Stimulated activated memory B cell treated with anti-CD40 and anti-IgM and Interleukin-4, amounts not matched to agents 10 μg/mL and 1 μg/mL and 100 μg/mL, for 72 hours (primary cell): ENCODE data around the gene TMEM115.

Experiments
- ATAC-seq: fragments of 150-1000 bp; cut with Tn5 transposase; 2 replicates; pipeline ENCODE4 v1.10.0; 2021
- H3K27ac Mint-ChIP-seq: one replicate; pipeline ENCODE4 v1.8.0; 2022; ENCODE audit warnings: mild to moderate bottlenecking, mixed read lengths
- H3K27me3 Mint-ChIP-seq: one replicate; pipeline ENCODE4 v1.8.0; 2022; ENCODE audit warnings: mixed read lengths
- H3K36me3 Mint-ChIP-seq: one replicate; pipeline ENCODE4 v1.8.0; 2022; ENCODE audit warnings: mixed read lengths
- H3K4me1 Mint-ChIP-seq: one replicate; pipeline ENCODE4 v1.8.0; 2022; ENCODE audit warnings: mixed read lengths
- H3K4me3 Mint-ChIP-seq: one replicate; pipeline ENCODE4 v1.8.0; 2022; ENCODE audit warnings: mild to moderate bottlenecking, moderate library complexity, mixed read lengths
- H3K9me3 Mint-ChIP-seq: one replicate; pipeline ENCODE4 v1.8.0; 2022; ENCODE audit warnings: mixed read lengths

TMEM115 gene

GRCh38 chr3:50358911-50359759 is at the start of gene TMEM115:
Gene TMEM115, minus strand, starts transcription at chr3:50359521. Its CDS starts 458 bp downstream, at chr3:50359063.
- Mint-ChIP-seq H3K27ac (peak within 1 kb of the TSS; percentile 92), H3K27me3 (no peaks in the 10 kb centered on the region), H3K9me3 (no peaks in the 10 kb centered on the region), H3K36me3 (peaks cover 12% of the 10 kb centered on the region), H3K4me1 (peaks cover 59% of the 10 kb centered on the region), H3K4me3 (peak within 1 kb of the TSS; percentile 99)
- ATAC-seq = peak; percentile 100

GRCh38 chr3:50408443-50408944 is 49.2 kb upstream of the TMEM115 start:
- no peak overlapping the region for H3K4me3 Mint-ChIP-seq
- H3K36me3 Mint-ChIP-seq = no peaks in the 10 kb centered on the region
- no peaks in the 10 kb centered on the region for H3K4me1 Mint-ChIP-seq
- no peak for ATAC-seq
- no peak overlapping the region for H3K27ac Mint-ChIP-seq
- peaks cover 67% of the 10 kb centered on the region for H3K27me3 Mint-ChIP-seq
- peaks cover 4% of the 10 kb centered on the region for H3K9me3 Mint-ChIP-seq

- Mint-ChIP-seq H3K27me3 (peaks cover 64% of the 10 kb centered on the region), H3K36me3 (no peaks in the 10 kb centered on the region), H3K4me1 (no peaks in the 10 kb centered on the region), H3K27ac (no peak overlapping the region), H3K9me3 (peaks cover 4% of the 10 kb centered on the region), H3K4me3 (no peak overlapping the region)
- no peak for ATAC-seq
These were observed 47.2 kb upstream of the TMEM115 start for GRCh38 chr3:50406487-50406886.

- ATAC-seq = no peak
- Mint-ChIP-seq H3K4me1 (no peaks in the 10 kb centered on the region), H3K36me3 (no peaks in the 10 kb centered on the region), H3K27me3 (peaks cover 52% of the 10 kb centered on the region), H3K4me3 (no peak overlapping the region), H3K27ac (no peak overlapping the region), H3K9me3 (peaks cover 4% of the 10 kb centered on the region)
These were observed 45.9 kb upstream of the TMEM115 start for GRCh38 chr3:50405249-50405648.

- no peak overlapping the region for H3K4me3 Mint-ChIP-seq
- H3K27me3 Mint-ChIP-seq = peaks cover 46% of the 10 kb centered on the region
- no peak for ATAC-seq
- H3K9me3 Mint-ChIP-seq = peaks cover 4% of the 10 kb centered on the region
- H3K36me3 Mint-ChIP-seq = no peaks in the 10 kb centered on the region
- no peak overlapping the region for H3K27ac Mint-ChIP-seq
- H3K4me1 Mint-ChIP-seq = no peaks in the 10 kb centered on the region
These were observed 42.8 kb upstream of the TMEM115 start for GRCh38 chr3:50401978-50402595.

GRCh38 chr3:50396502-50396901 is 37.2 kb upstream of the TMEM115 start:
- Mint-ChIP-seq H3K9me3 (no peaks in the 10 kb centered on the region), H3K4me3 (no peak overlapping the region), H3K36me3 (no peaks in the 10 kb centered on the region), H3K27me3 (peaks cover 23% of the 10 kb centered on the region), H3K27ac (no peak overlapping the region), H3K4me1 (no peaks in the 10 kb centered on the region)
- ATAC-seq = no peak

GRCh38 chr3:50395070-50395860 is 35.9 kb upstream of the TMEM115 start:
- H3K4me1 Mint-ChIP-seq = no peaks in the 10 kb centered on the region
- no peak for ATAC-seq
- no peaks in the 10 kb centered on the region for H3K9me3 Mint-ChIP-seq
- H3K36me3 Mint-ChIP-seq = no peaks in the 10 kb centered on the region
- H3K27ac Mint-ChIP-seq = no peak overlapping the region
- peaks cover 23% of the 10 kb centered on the region for H3K27me3 Mint-ChIP-seq
- no peak overlapping the region for H3K4me3 Mint-ChIP-seq

- Mint-ChIP-seq H3K27me3 (peaks cover 23% of the 10 kb centered on the region), H3K4me1 (no peaks in the 10 kb centered on the region), H3K9me3 (no peaks in the 10 kb centered on the region), H3K27ac (no peak overlapping the region), H3K36me3 (no peaks in the 10 kb centered on the region), H3K4me3 (no peak overlapping the region)
- no peak for ATAC-seq
These were observed 33.7 kb upstream of the TMEM115 start for GRCh38 chr3:50393061-50393460.

- no peak overlapping the region for H3K4me3 Mint-ChIP-seq
- H3K27ac Mint-ChIP-seq = no peak overlapping the region
- H3K4me1 Mint-ChIP-seq = no peaks in the 10 kb centered on the region
- no peaks in the 10 kb centered on the region for H3K36me3 Mint-ChIP-seq
- no peaks in the 10 kb centered on the region for H3K9me3 Mint-ChIP-seq
- no peak for ATAC-seq
- peaks cover 22% of the 10 kb centered on the region for H3K27me3 Mint-ChIP-seq
These were observed 32.9 kb upstream of the TMEM115 start for GRCh38 chr3:50392101-50392715.

- H3K4me1 Mint-ChIP-seq = no peaks in the 10 kb centered on the region
- H3K4me3 Mint-ChIP-seq = no peak overlapping the region
- H3K36me3 Mint-ChIP-seq = no peaks in the 10 kb centered on the region
- ATAC-seq = no peak
- no peak overlapping the region for H3K27ac Mint-ChIP-seq
- no peaks in the 10 kb centered on the region for H3K9me3 Mint-ChIP-seq
- H3K27me3 Mint-ChIP-seq = peaks cover 13% of the 10 kb centered on the region
These were observed 31.3 kb upstream of the TMEM115 start for GRCh38 chr3:50390508-50391224.

GRCh38 chr3:50389414-50389767 is 30.1 kb upstream of the TMEM115 start:
- peaks cover 23% of the 10 kb centered on the region for H3K27me3 Mint-ChIP-seq
- no peaks in the 10 kb centered on the region for H3K36me3 Mint-ChIP-seq
- H3K9me3 Mint-ChIP-seq = no peaks in the 10 kb centered on the region
- H3K4me3 Mint-ChIP-seq = no peak overlapping the region
- H3K27ac Mint-ChIP-seq = no peak overlapping the region
- H3K4me1 Mint-ChIP-seq = no peaks in the 10 kb centered on the region
- ATAC-seq = no peak

GRCh38 chr3:50388720-50389413 is 29.5 kb upstream of the TMEM115 start:
- peaks cover 18% of the 10 kb centered on the region for H3K27me3 Mint-ChIP-seq
- H3K36me3 Mint-ChIP-seq = no peaks in the 10 kb centered on the region
- no peaks in the 10 kb centered on the region for H3K4me1 Mint-ChIP-seq
- H3K9me3 Mint-ChIP-seq = no peaks in the 10 kb centered on the region
- no peak overlapping the region for H3K4me3 Mint-ChIP-seq
- ATAC-seq = no peak
- no peak overlapping the region for H3K27ac Mint-ChIP-seq

GRCh38 chr3:50388016-50388719 is 28.8 kb upstream of the TMEM115 start:
- no peaks in the 10 kb centered on the region for H3K9me3 Mint-ChIP-seq
- H3K36me3 Mint-ChIP-seq = no peaks in the 10 kb centered on the region
- no peak overlapping the region for H3K27ac Mint-ChIP-seq
- H3K4me1 Mint-ChIP-seq = no peaks in the 10 kb centered on the region
- no peak overlapping the region for H3K4me3 Mint-ChIP-seq
- peaks cover 17% of the 10 kb centered on the region for H3K27me3 Mint-ChIP-seq
- ATAC-seq = no peak
